HCT116 (cell line): ENCODE measurements around the gene HIVEP2. TPM values are rescaled to one million over a fixed set of nuclear protein-coding genes. Genes with fewer than 3 reads are reported as not detected.

Experiments
- CEBPB ChIP-seq: IDR thresholded peaks from 2 replicates; pipeline ENCODE4 v1.6.1; 2012; ENCODE audit warnings: low read depth
- EGR1 ChIP-seq: IDR thresholded peaks from 2 replicates; pipeline ENCODE4 v1.6.1; 2012; ENCODE audit warnings: low read depth
- ELF1 ChIP-seq: IDR thresholded peaks from 2 replicates; pipeline ENCODE4 v1.6.1; 2012; ENCODE audit warnings: low read depth, borderline replicate concordance
- EZH2phosphoT487 ChIP-seq: fragments of 200-600 bp; IDR thresholded peaks from 2 replicates; pipeline ENCODE4 v1.6.1; 2018; ENCODE audit warnings: antibody characterized with exemption, borderline replicate concordance
- JUND ChIP-seq: IDR thresholded peaks from 2 replicates; pipeline ENCODE4 v1.6.1; 2012
- REST ChIP-seq: IDR thresholded peaks from 2 replicates; pipeline ENCODE4 v1.6.1; 2012; ENCODE audit warnings: low read depth
- SP1 ChIP-seq: IDR thresholded peaks from 2 replicates; pipeline ENCODE4 v1.6.1; 2012; ENCODE audit warnings: low read depth
- TCF7L2 ChIP-seq: IDR thresholded peaks from 2 replicates; pipeline ENCODE4 v1.7.0; 2011; ENCODE audit warnings: borderline replicate concordance, inconsistent platforms; ENCODE audit not compliant: insufficient read depth, insufficient read length; ENCODE audit errors: extremely low read depth
- ZBTB33 ChIP-seq: IDR thresholded peaks from 2 replicates; pipeline ENCODE4 v1.6.1; 2011; ENCODE audit warnings: mild to moderate bottlenecking, low read length, moderate library complexity; ENCODE audit not compliant: insufficient replicate concordance; ENCODE audit errors: extremely low read depth
- ZFX ChIP-seq: fragments of 450-650 bp; IDR thresholded peaks from 2 replicates; pipeline ENCODE4 v1.6.1; 2017
- total RNA-seq: library from RNA; stranded (reverse); gene quantifications from one replicate; pipeline ENCODE4 v1.2.1, GENCODE V29; 2021; ENCODE audit not compliant: unreplicated experiment

The HIVEP2 gene
- total RNA-seq, 1 experiment from 2014 or later = 8.1 TPM

GRCh38 chr6:142833054-142833453, 111.9 kb downstream of the HIVEP2 start (continued):
- no peak for TF ChIP-seq REST
- TF ChIP-seq ZBTB33 = no peak
- TF ChIP-seq ZFX = no peak
- no peak for TF ChIP-seq ELF1
- TF ChIP-seq EGR1 = no peak
- TF ChIP-seq CEBPB = peak; percentile 51
- TF ChIP-seq JUND = peak; percentile 48; the same call in 1 of the 2 replicates
- no peak; the same call in 1 of the 2 replicates for TF ChIP-seq SP1
- TF ChIP-seq TCF7L2 = no peak
- TF ChIP-seq EZH2phosphoT487 = no peak
- TF ChIP-seq, all 23 proteins: peak for 6
